ENCODE data around the gene ATP7B.

- no peak for TF ChIP-seq CTCF (conservative IDR thresholded peaks at IDR 0.05; ENCODE audit: low read length)
- TF ChIP-seq EZH2phosphoT487 (IDR thresholded peaks at IDR 0.05; ENCODE audit: borderline replicate concordance, low read depth, low read length), result no peak
Measured at GRCh38 chr13:51932231-51932630, 79.0 kb downstream of the ATP7B start.
